ENCODE measurements around the gene MEIS2. TPM values are rescaled to one million over a fixed set of nuclear protein-coding genes. Genes with fewer than 3 reads are reported as not detected.
"Not testable (repeated sequence)": the region's sequence is repeated elsewhere in the genome, so short reads cannot be mapped to it uniquely, and the experiment has no call there.

The MEIS2 gene
- total RNA-seq, 2 donors from 2014 or later: 24.3 to 29.8 TPM

DNA sequence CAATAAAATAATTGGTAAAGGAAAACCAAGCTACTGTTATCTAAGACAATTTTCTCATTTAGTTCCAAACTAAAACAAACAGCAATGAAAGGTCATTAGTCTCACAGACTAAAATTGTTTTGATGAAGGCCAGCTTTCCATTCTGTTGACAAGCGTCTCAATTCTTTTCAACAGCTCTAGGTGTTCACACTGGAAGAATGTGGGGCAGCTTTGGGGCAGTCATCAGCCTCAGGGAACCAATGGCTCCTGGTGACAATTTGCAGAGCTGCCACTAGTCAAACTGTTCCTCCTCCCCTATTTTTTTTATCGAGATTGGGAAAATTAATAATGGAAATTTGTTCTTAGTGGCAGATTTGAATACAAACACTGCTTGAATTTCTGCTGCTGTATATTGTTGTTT, 104.2 kb downstream of the MEIS2 start:
- TF ChIP-seq, protein P1, sequence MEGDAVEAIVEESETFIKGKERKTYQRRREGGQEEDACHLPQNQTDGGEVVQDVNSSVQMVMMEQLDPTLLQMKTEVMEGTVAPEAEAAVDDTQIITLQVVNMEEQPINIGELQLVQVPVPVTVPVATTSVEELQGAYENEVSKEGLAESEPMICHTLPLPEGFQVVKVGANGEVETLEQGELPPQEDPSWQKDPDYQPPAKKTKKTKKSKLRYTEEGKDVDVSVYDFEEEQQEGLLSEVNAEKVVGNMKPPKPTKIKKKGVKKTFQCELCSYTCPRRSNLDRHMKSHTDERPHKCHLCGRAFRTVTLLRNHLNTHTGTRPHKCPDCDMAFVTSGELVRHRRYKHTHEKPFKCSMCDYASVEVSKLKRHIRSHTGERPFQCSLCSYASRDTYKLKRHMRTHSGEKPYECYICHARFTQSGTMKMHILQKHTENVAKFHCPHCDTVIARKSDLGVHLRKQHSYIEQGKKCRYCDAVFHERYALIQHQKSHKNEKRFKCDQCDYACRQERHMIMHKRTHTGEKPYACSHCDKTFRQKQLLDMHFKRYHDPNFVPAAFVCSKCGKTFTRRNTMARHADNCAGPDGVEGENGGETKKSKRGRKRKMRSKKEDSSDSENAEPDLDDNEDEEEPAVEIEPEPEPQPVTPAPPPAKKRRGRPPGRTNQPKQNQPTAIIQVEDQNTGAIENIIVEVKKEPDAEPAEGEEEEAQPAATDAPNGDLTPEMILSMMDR (IDR thresholded peaks at IDR 0.05): no peak
- Histone ChIP-seq H3K27ac (no peak overlapping the region), H3K4me1 (peaks cover 0 to 12% of the 10 kb centered on the region in 2 donors), H3K27me3 (no peaks in the 10 kb centered on the region), H3K9me3 (no peaks in the 10 kb centered on the region), H3K4me3 (no peak overlapping the region), H3K36me3 (no peaks in the 10 kb centered on the region)
- no peak for DNase-seq (ENCODE audit: low spot score)

DNA sequence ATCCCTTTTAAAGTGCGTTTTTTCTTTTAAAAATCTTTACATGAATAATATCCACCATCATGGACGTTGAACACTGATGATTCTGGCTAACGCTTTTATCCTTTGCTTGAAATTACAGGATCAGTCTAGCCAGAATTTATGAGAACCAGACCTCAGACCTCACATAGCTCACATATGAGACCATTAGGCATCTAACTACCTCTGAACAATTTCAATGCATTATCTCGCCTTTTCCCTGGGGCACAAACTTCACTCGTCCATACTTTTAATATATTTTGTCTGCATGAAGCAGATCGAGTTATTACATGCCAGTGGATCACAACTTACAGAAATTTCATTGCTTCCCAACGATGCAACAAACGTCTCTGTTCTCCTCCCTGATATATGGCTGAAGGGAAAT, 105.6 kb downstream of the MEIS2 start:
- TF ChIP-seq, protein P1 (IDR thresholded peaks at IDR 0.05): no peak
- Histone ChIP-seq H3K27me3 (no peaks in the 10 kb centered on the region), H3K9me3 (no peaks in the 10 kb centered on the region), H3K27ac (no peak overlapping the region), H3K4me1 (peaks cover 0 to 12% of the 10 kb centered on the region in 2 donors), H3K4me3 (no peak overlapping the region), H3K36me3 (no peaks in the 10 kb centered on the region)
- DNase-seq (ENCODE audit: low spot score): no peak

DNA sequence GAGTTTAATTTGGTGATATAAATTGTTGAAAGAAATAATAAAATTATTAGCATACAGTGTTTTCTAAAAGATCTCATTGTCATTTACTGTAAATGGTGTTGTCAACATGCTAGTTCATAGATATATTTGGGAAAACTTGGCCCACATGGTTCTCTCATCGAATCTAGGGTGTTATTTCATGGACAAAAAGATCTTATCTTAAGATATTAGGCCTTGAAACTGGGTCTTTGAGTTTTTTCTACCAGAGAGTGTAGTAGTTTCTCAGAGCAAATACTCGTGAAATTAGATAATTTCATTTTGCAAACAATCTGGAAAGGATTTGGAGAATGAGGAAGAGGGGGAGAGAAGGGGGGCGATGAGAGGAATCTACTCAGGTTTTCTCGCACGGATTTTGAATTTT, 107.9 kb downstream of the MEIS2 start:
- Histone ChIP-seq H3K4me1 (peaks cover 0 to 22% of the 10 kb centered on the region in 2 donors), H3K36me3 (no peaks in the 10 kb centered on the region), H3K9me3 (no peaks in the 10 kb centered on the region), H3K27me3 (no peaks in the 10 kb centered on the region), H3K4me3 (no peak overlapping the region), H3K27ac (no peak overlapping the region)
- TF ChIP-seq, protein P1 (IDR thresholded peaks at IDR 0.05): no peak
- no peak for DNase-seq (ENCODE audit: low spot score)

DNA sequence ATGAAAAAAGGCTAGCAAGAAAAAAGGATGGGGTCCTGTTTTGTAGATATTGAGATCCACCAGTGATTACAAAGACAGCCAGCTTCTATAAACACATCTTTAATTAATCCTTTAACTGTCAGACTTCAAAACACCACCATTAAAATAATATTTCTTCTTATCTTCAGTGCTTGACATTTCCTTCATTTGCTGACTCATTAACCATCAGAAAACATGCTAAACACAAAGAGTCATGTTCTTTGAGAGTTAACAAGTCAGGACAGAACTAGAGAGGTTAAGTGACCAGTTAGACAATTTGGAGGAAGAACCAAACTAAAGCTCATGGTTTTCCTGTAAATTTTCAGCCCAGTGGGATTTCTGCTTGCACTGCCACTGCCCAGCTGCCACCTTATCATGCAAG, 111.4 kb downstream of the MEIS2 start:
- TF ChIP-seq, protein P1 (IDR thresholded peaks at IDR 0.05): no peak
- Histone ChIP-seq H3K27ac (no peak overlapping the region), H3K9me3 (peaks cover 0 to 7% of the 10 kb centered on the region in 2 donors), H3K27me3 (no peaks in the 10 kb centered on the region), H3K4me1 (peaks cover 0 to 10% of the 10 kb centered on the region in 2 donors), H3K4me3 (no peak overlapping the region), H3K36me3 (no peaks in the 10 kb centered on the region)
- DNase-seq (ENCODE audit: low spot score): no peak

DNA sequence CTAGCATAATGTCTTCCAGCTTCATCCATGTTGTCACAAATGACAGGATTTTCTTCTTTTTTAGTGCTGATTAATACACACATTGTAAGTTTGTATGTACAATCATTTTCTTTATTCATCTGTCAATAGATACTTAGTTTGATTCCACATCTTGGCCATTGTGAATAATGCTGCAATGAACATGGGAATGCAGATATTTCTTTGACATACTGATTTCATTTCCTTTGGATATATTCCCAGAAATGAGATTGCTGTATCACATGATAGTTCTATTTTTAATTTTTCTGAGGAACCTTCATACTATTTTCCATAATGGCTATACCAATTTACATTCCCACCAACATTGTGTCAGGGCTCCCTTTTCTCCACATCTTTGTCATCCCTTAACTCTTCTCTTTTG, 117.9 kb downstream of the MEIS2 start:
- Histone ChIP-seq H3K4me1 (no peaks in the 10 kb centered on the region), H3K9me3 (peaks cover 0 to 15% of the 10 kb centered on the region in 2 donors), H3K27ac (no peak overlapping the region), H3K27me3 (no peaks in the 10 kb centered on the region), H3K36me3 (no peaks in the 10 kb centered on the region), H3K4me3 (no peak overlapping the region)
- DNase-seq (ENCODE audit: low spot score): no peak
- TF ChIP-seq, protein P1 (IDR thresholded peaks at IDR 0.05): no peak

DNA sequence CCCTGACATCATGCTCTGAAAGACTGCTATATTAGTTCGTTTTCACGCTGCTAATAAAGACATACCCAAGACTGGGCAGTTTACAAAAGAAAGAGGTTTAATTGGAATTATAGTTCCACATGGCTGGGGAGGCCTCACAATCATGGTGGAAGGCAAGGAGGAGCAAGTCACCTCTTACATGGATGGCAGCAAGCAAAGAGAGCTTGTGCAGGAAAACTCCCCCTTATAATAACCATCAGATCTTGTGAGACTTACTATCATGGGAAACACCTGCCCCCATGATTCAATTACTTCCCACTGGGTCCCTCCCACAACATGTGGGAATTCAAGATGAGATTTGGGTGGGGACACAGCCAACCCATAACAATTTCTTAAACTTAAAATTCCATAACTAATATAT, 120.1 kb downstream of the MEIS2 start:
- not testable (repeated sequence) for H3K4me3 ChIP-seq; H3K27me3 ChIP-seq; DNase-seq (ENCODE audit: low spot score); H3K27ac ChIP-seq; H3K36me3 ChIP-seq; H3K4me1 ChIP-seq
- peaks cover 0 to 15% of the 10 kb centered on the region in 2 donors for H3K9me3 ChIP-seq
